ENCODE results near the gene HPD. TPM values are rescaled to one million over a fixed set of nuclear protein-coding genes. Genes with fewer than 3 reads are reported as not detected.

The HPD gene
- total and polyA plus RNA-seq, 2 of the 4 experiments (the other 2 are of a cell fraction): 0.15 to 0.18 TPM

GRCh38 chr12:121823727-121824115 lies 34.9 kb downstream of the HPD start:
- Histone ChIP-seq H2BK120ac (ENCODE audit: low read depth, low read length) (no peak overlapping the region), H2AFZ (replicated peaks; ENCODE audit: low read length, poor library complexity) (no peak overlapping the region), H3K18ac (ENCODE audit: low read depth, low read length) (no peak overlapping the region), H2BK15ac (ENCODE audit: low read depth, low read length) (no peak overlapping the region), H3K36me3 (ENCODE audit: control insufficient read depth, insufficient read depth, low read length) (peaks cover 68% of the 10 kb centered on the region), H2BK5ac (ENCODE audit: low read depth, low read length, poor library complexity, severe bottlenecking) (no peak overlapping the region), H3K4me3 (ENCODE audit: insufficient read depth, low read depth, low read length) (no peak overlapping the region), H3K9me3 (ENCODE audit: control insufficient read depth, insufficient read depth, low read length) (no peaks in the 10 kb centered on the region), H2BK20ac (ENCODE audit: low read depth, low read length) (no peak overlapping the region), H3K56ac (ENCODE audit: extremely low read depth, insufficient read depth, low read length) (no peak overlapping the region), H2AK9ac (replicated peaks; ENCODE audit: low read depth, low read length, poor library complexity) (no peak overlapping the region), H4K91ac (ENCODE audit: insufficient read depth, low read depth, low read length) (no peak overlapping the region), H3K79me1 (ENCODE audit: low read depth in 1 of 2, low read length in 2 of 2) (peaks cover 19 to 63% of the 10 kb centered on the region in 2 experiments; a peak in 3 of 4 replicates), H3K4me1 (ENCODE audit: control insufficient read depth, insufficient read depth, low read length) (no peaks in the 10 kb centered on the region), H3K9ac (ENCODE audit: low read depth, low read length) (no peak overlapping the region), H3K9me1 (ENCODE audit: insufficient read depth, low read length) (no peaks in the 10 kb centered on the region), H3K4me2 (ENCODE audit: low read depth, low read length) (no peak overlapping the region), H3K14ac (replicated peaks; ENCODE audit: low read depth, low read length) (no peak overlapping the region), H3K27me3 (ENCODE audit: control insufficient read depth, insufficient read depth, low read length) (no peaks in the 10 kb centered on the region), H2AK5ac (ENCODE audit: low read depth, low read length) (no peak overlapping the region; the same call in 1 of the 2 replicates), H4K8ac (ENCODE audit: low read depth in 2 of 2, low read length in 2 of 2) (no peak overlapping the region), H4K5ac (ENCODE audit: low read depth, low read length) (no peak overlapping the region), H3K27ac (ENCODE audit: insufficient read depth, low read length) (no peak overlapping the region), H4K20me1 (ENCODE audit: insufficient read depth, low read length) (peaks cover 4% of the 10 kb centered on the region), H3K4ac (ENCODE audit: low read depth, low read length) (no peak overlapping the region), H3K23ac (ENCODE audit: low read depth, low read length) (no peak overlapping the region)
- BruUV-seq (replicated peaks): no TSS peak
- intact Hi-C loops (cut with micrococcal nuclease): no loop called here
- dilution Hi-C loops (cut with HindIII; ENCODE audit: low sequenced_read_pairs, unreplicated experiment): no loop called here
- 98% methylated on average over 4 of the region's 12 CpGs; no CpG with 5 or more reads in 1 of the 2 experiments for WGBS, 2 experiments (ENCODE audit: extremely low coverage in 2 of 2, insufficient read length in 1 of 2)
- DNase-seq (no peak), ATAC-seq (ENCODE audit: low read depth) (no peak)
- TF ChIP-seq CHD1 (IDR thresholded peaks at IDR 0.05; ENCODE audit: low read depth, low read length) (no peak), MAZ (IDR thresholded peaks at IDR 0.05; ENCODE audit: borderline replicate concordance, low read depth, low read length) (no peak)
- ChIA-PET CTCF (no interaction called here), POLR2A (ENCODE audit: unreplicated experiment) (no interaction called here)
- in situ Hi-C loops (cut with MboI; ENCODE audit: low sequenced_read_pairs): no loop called here
